Esophagus muscularis mucosa (tissue), 3 donors: ENCODE results near the gene CELF5.

Experiments used
- CTCF ChIP-seq, 3 experiments: fragments of 200-600 bp in 2 of 3; fragments of 450-650 bp in 1 of 3; sonication (generic) in 2 of 3; IDR thresholded peaks; one replicate each; pipeline ENCODE4 v1.5.1; 2017 to 2019; ENCODE audit warnings: antibody characterized with exemption in 3 of 3, mild to moderate bottlenecking in 2 of 3, moderate library complexity in 1 of 3
- POLR2A ChIP-seq: fragments of 450-650 bp; IDR thresholded peaks from one replicate; pipeline ENCODE4 v1.6.1; 2017; ENCODE audit warnings: antibody characterized with exemption, moderate library complexity, mild to moderate bottlenecking, low read depth
- POLR2AphosphoS5 ChIP-seq, 2 donors: sonication (generic); formaldehyde crosslinking; IDR thresholded peaks; one replicate each; pipeline ENCODE4 v1.6.1; 2017; ENCODE audit warnings: antibody characterized with exemption in 2 of 2

GRCh38 chr19:3310280-3310679, 85.8 kb downstream of the CELF5 start:
- TF ChIP-seq CTCF (IDR thresholded peaks at IDR 0.05), result no peak
- no peak for TF ChIP-seq POLR2A
- no peak for TF ChIP-seq POLR2AphosphoS5 (IDR thresholded peaks at IDR 0.05)
